Colonic mucosa (tissue), 4 donors: ENCODE measurements around the gene SVEP1. TPM values are rescaled to one million over a fixed set of nuclear protein-coding genes. Genes with fewer than 3 reads are reported as not detected.
A peak's percentile ranks its signal among the peaks of the same experiment; 100 is the strongest.

Experiments used
- DNase-seq: peaks from one replicate; pipeline ENCODE4 v3.0.0-alpha.2; 2020
- H3K27ac ChIP-seq: fragments of 200-600 bp; one replicate; pipeline ENCODE4 v1.8.0; 2021
- H3K27me3 ChIP-seq: fragments of 200-600 bp; one replicate; pipeline ENCODE4 v1.8.0; 2021
- H3K36me3 ChIP-seq: fragments of 200-600 bp; one replicate; pipeline ENCODE4 v1.8.0; 2021
- H3K4me1 ChIP-seq: fragments of 200-600 bp; one replicate; pipeline ENCODE4 v1.8.0; 2021; ENCODE audit warnings: mild to moderate bottlenecking
- H3K4me3 ChIP-seq: fragments of 200-600 bp; one replicate; pipeline ENCODE4 v1.8.0; 2021
- H3K9ac ChIP-seq, 2 donors: one replicate each; pipeline ENCODE4 v1.7.0; 2013; ENCODE audit warnings: control low read depth in 2 of 2, low read depth in 2 of 2, low read length in 2 of 2
- H3K9me3 ChIP-seq: fragments of 200-600 bp; one replicate; pipeline ENCODE4 v1.8.0; 2021
- intact Hi-C: fragments of 100-400 bp; cut with DNase I; formaldehyde crosslinking; loops from one replicate; pipeline ENCODE4 v1.14.1; 2022
- total RNA-seq, 2 donors: library from RNA; stranded (reverse); fragmentation: NEBNext Ultra II Directional in 1 of 2; extraction: Animal tissue kit (Norgen Biotek cat#: 25700) in 1 of 2; gene quantifications; one replicate each; pipeline ENCODE4 v1.2.1, GENCODE V29; 2021
- TF ChIP-seq, protein P1 (sequence below): fragments of 200-600 bp; IDR thresholded peaks from one replicate; pipeline ENCODE4 v1.8.0; 2022; ENCODE audit warnings: antibody characterized with exemption, mild to moderate bottlenecking
- donor health status: healthy.
- donor health status: DM: no; HTN: no; CAD: no.
- donor health status: DM: no; HTN: no; CAD: no.

SVEP1 gene
- total RNA-seq, 2 donors from 2014 or later, result 2.1 to 9.7 TPM

DNA sequence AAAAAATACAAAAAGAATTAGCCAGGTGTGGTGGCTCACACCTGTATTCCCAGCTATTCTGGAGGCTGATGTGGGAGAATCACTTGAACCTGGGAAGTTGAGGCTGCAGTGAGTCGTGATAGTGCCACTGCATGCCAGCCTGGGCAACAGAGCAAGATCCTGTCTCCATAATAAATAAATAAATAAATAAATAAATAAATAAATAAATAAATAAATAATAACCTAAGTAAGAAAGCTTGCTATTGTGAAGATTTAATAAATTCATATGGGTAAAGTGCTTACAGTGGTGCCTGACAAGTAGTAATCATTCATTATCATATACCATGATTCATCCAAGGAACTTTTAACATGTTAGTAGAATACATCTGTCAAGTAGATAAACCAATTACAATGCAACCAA lies 13.4 kb downstream of the SVEP1 start:
- H3K4me1 ChIP-seq, result no peaks in the 10 kb centered on the region
- no peak overlapping the region for H3K4me3 ChIP-seq
- H3K27me3 ChIP-seq, result no peaks in the 10 kb centered on the region
- TF ChIP-seq, protein P1, sequence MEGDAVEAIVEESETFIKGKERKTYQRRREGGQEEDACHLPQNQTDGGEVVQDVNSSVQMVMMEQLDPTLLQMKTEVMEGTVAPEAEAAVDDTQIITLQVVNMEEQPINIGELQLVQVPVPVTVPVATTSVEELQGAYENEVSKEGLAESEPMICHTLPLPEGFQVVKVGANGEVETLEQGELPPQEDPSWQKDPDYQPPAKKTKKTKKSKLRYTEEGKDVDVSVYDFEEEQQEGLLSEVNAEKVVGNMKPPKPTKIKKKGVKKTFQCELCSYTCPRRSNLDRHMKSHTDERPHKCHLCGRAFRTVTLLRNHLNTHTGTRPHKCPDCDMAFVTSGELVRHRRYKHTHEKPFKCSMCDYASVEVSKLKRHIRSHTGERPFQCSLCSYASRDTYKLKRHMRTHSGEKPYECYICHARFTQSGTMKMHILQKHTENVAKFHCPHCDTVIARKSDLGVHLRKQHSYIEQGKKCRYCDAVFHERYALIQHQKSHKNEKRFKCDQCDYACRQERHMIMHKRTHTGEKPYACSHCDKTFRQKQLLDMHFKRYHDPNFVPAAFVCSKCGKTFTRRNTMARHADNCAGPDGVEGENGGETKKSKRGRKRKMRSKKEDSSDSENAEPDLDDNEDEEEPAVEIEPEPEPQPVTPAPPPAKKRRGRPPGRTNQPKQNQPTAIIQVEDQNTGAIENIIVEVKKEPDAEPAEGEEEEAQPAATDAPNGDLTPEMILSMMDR, result no peak
- H3K27ac ChIP-seq, result no peak overlapping the region
- no peak for DNase-seq
- H3K36me3 ChIP-seq, result no peaks in the 10 kb centered on the region
- no peak overlapping the region for H3K9ac ChIP-seq
- intact Hi-C loops, result no loop called here
- no peaks in the 10 kb centered on the region for H3K9me3 ChIP-seq

DNA sequence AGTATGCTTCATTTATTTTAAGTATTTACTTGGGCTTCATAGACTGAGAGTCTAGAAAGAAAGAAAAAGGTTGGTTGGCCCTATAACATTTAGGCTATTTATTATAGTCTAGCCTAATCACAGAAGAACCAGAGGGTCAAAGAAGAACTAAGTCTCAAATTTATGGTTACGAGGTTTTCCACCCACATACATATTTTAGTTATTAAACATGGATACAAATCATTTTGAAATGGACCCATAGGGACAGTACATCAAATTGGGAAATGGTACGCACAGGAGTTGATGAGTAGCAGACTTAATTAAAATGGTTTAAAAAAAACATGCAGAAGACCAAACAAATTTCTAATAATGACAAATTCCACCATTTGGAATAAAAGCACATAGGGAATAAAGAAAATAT lies 17.7 kb downstream of the SVEP1 start:
- intact Hi-C loops, result no loop called here
- no peak for DNase-seq

DNA sequence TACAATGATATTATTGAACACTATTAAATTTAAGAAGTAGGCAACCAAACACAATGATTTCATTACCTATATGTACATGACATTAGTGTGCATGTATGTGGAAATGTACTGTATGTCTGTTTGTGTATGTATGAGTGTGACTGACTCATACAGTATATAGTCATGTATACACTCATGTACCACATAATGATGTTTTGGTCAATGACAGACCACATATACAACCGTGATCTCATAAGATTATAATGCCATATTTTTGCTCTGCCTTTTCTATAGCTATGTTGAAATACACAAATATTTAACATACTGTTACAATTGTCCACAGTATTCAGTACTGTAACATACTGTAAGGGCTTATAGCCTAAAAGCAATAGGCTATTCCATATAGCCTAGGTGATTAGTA lies 19.7 kb downstream of the SVEP1 start:
- DNase-seq, result no peak

More for the DNA sequence above, 17.7 kb downstream of the SVEP1 start:
- Histone ChIP-seq H3K27ac (no peak overlapping the region), H3K36me3 (no peaks in the 10 kb centered on the region), H3K9ac (no peak overlapping the region), H3K9me3 (no peaks in the 10 kb centered on the region), H3K4me1 (no peaks in the 10 kb centered on the region), H3K27me3 (no peaks in the 10 kb centered on the region), H3K4me3 (no peak overlapping the region)
- TF ChIP-seq, protein P1, result no peak

DNA sequence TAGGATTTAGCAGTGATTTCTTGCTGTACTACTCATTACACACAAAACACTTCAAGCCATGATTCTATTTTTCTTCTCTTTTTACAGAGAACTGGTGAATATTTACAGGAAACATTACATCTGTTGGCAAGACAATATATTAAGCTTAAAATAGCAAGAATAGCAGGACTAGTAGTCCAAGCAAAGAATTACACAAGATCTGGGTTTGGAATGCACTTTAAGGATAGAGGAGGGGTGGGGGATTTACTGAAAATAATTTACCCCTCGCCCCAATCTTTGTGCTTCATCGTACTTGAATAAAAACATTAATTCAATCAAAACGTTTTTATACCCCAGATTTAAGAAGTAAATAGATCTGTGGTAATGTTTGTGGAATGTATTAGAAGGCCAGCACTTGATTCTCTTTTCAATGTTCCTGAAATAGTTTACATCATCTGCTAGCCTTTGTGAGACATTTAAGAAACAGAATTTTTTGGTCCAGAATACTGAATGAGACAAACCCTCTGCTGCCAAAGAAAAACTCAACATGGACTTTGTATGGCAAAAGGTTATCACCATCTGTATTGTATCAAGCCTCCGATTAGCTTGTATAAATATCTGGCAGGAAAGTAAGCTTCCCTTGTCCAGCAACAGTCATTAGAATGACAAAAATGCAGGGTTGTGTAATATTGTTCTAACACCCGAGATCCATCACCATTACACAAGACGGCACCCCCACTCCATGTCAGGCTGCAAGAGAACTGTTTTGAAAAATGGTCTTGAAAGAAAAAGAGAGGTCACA lies 23.8 kb downstream of the SVEP1 start:
- Histone ChIP-seq H3K4me1 (no peaks in the 10 kb centered on the region), H3K27ac (no peak overlapping the region), H3K9me3 (no peaks in the 10 kb centered on the region), H3K27me3 (no peaks in the 10 kb centered on the region), H3K4me3 (no peak overlapping the region), H3K36me3 (no peaks in the 10 kb centered on the region), H3K9ac (no peak overlapping the region)
- intact Hi-C loops, result no loop called here
- DNase-seq, result peak; percentile 27
- TF ChIP-seq, protein P1, result no peak

More for the DNA sequence above, 19.7 kb downstream of the SVEP1 start:
- H3K4me1 ChIP-seq, result no peaks in the 10 kb centered on the region
- no peak overlapping the region for H3K9ac ChIP-seq
- H3K27me3 ChIP-seq, result no peaks in the 10 kb centered on the region
- no peak overlapping the region for H3K4me3 ChIP-seq
- H3K9me3 ChIP-seq, result no peaks in the 10 kb centered on the region
- no peaks in the 10 kb centered on the region for H3K36me3 ChIP-seq
- TF ChIP-seq, protein P1, result no peak
- intact Hi-C loops, result no loop called here
- no peak overlapping the region for H3K27ac ChIP-seq

DNA sequence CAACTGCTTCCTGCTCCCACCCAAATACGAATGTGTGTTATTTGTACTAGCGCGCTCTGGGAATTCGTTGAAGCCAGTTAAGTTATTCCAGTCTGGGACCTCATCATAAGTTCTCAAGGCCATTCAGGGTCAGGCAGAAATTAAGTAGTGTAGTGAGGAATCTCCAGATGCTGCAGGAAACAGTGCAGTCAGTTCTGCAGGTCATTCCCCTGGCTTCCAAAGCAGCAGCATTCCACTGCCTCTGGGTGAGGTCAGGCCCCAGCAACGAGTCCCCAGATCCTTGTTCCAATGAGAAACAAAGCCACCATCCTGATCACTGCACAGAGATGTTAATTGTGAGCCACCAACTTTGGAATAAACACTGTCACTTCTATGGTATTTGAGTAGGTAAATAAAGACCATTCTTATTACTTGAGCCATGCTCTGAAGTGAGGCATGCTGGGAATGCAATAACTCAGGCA lies 33.1 kb downstream of the SVEP1 start:
- Histone ChIP-seq H3K36me3 (no peaks in the 10 kb centered on the region), H3K27ac (no peak overlapping the region), H3K4me1 (no peaks in the 10 kb centered on the region), H3K9ac (no peak overlapping the region), H3K9me3 (no peaks in the 10 kb centered on the region), H3K27me3 (no peaks in the 10 kb centered on the region), H3K4me3 (no peak overlapping the region)
- intact Hi-C loops, result no loop called here
- DNase-seq, result no peak
- TF ChIP-seq, protein P1, result no peak
